HL-60 (cell line): ENCODE results near the gene PRKCE.

ENCODE experiments used
- CTCF ChIP-seq: IDR thresholded peaks from one replicate; pipeline ENCODE4 v1.5.1; 2011; ENCODE audit warnings: low read length, control low read depth, inconsistent platforms; ENCODE audit not compliant: insufficient read depth
- GABPA ChIP-seq: IDR thresholded peaks from 2 replicates; pipeline ENCODE4 v1.6.1; 2012; ENCODE audit warnings: low read depth
- POLR2AphosphoS5 ChIP-seq: IDR thresholded peaks from 2 replicates; pipeline ENCODE4 v1.6.1; 2012; ENCODE audit warnings: low read depth
- REST ChIP-seq: IDR thresholded peaks from 2 replicates; pipeline ENCODE4 v1.6.1; 2012; ENCODE audit warnings: low read depth; ENCODE audit not compliant: insufficient replicate concordance

GRCh38 chr2:46050489-46050888, 399.0 kb downstream of the PRKCE start:
- TF ChIP-seq CTCF: no peak
- TF ChIP-seq POLR2AphosphoS5: no peak
- no peak for TF ChIP-seq REST
- TF ChIP-seq GABPA: no peak
